Right lobe of liver (tissue), 6 donors: Measurements from ENCODE around the gene MDN1. TPM values are rescaled to one million over a fixed set of nuclear protein-coding genes. Genes with fewer than 3 reads are reported as not detected.
"Not testable (repeated sequence)": the region's sequence is repeated elsewhere in the genome, so short reads cannot be mapped to it uniquely, and the experiment has no call there.

Experiments
- ATAC-seq, 4 donors: fragments of 200-7000 bp; cut with Tn5 transposase; one replicate each; pipeline ENCODE4 v1.9.1; 2020; ENCODE audit warnings: mild to moderate bottlenecking in 4 of 4, moderate library complexity in 4 of 4
- DNase-seq, 3 donors: peaks; one replicate each; pipeline ENCODE4 v3.0.0-alpha.2; 2020
- H3K27ac ChIP-seq, 3 donors: fragments of 200-600 bp; one replicate each; pipeline ENCODE4 v1.8.0; 2022
- H3K27me3 ChIP-seq, 2 donors: fragments of 200-600 bp; one replicate each; pipeline ENCODE4 v1.8.0; 2022
- H3K36me3 ChIP-seq, 4 donors: fragments of 200-600 bp; sonication (generic) in 1 of 4; one replicate each; pipeline versions ENCODE4 v1.5.1 to v1.8.0; 2017 to 2022; ENCODE audit warnings: control low read depth in 1 of 4
- H3K4me1 ChIP-seq, 4 donors: fragments of 200-600 bp; sonication (generic) in 1 of 4; one replicate each; pipeline versions ENCODE4 v1.5.1 to v1.8.0; 2017 to 2022; ENCODE audit warnings: control low read depth in 1 of 4
- H3K4me3 ChIP-seq, 3 donors: fragments of 200-600 bp; one replicate each; pipeline ENCODE4 v1.8.0; 2022
- H3K9me3 ChIP-seq, 4 donors: fragments of 200-600 bp; sonication (generic) in 1 of 4; one replicate each; pipeline versions ENCODE4 v1.5.1 to v1.8.0; 2017 to 2022; ENCODE audit warnings: control low read depth in 1 of 4
- CTCF ChIP-seq, 4 donors: fragments of 200-600 bp in 3 of 4; fragments of 450-650 bp in 1 of 4; IDR thresholded peaks; one replicate each; pipeline versions ENCODE4 v1.5.1 to v1.8.0; 2016 to 2022; ENCODE audit warnings: antibody characterized with exemption in 4 of 4, mild to moderate bottlenecking in 2 of 4
- POLR2A ChIP-seq: fragments of 450-650 bp; IDR thresholded peaks from one replicate; pipeline ENCODE4 v1.6.1; 2017; ENCODE audit warnings: antibody characterized with exemption, mild to moderate bottlenecking
- WGBS: methylation state at CpG from one replicate; pipeline ENCODE4 v1.1.6; 2018; ENCODE audit warnings: low coverage, low lambda C conversion rate; ENCODE audit not compliant: insufficient coverage; ENCODE audit errors: missing lambda C conversion rate; 5-methylcytosine and 5-hydroxymethylcytosine counted together
- intact Hi-C, 2 donors: fragments of 100-400 bp; cut with DNase I; formaldehyde crosslinking; loops; one replicate each; pipeline versions ENCODE4 v1.11.2 to v1.14.1; 2022
- total RNA-seq, 6 experiments: library from RNA; depleted of rRNA in 2 of 6; stranded (reverse); fragments of >200 nt in 2 of 6; fragmentation: NEBNext Ultra II Directional in 3 of 6; extraction: Animal tissue kit (Norgen Biotek cat#: 25700) in 3 of 6; gene quantifications; one replicate each; pipeline versions ENCODE4 v1.1.0 to v1.2.4, GENCODE V29; 2016 to 2023
- donor health status: DM: no; HTN: yes; CAD: no.
- donor health status: DM: no; HTN: no; CAD: no.
- donor health status: DM: no; HTN: no; CAD: no.
- donor health status: DM: no; HTN: yes; CAD: no.
- donor health status: DM: no; HTN: yes; CAD: no.

Gene MDN1
- total RNA-seq, 6 experiments from 2014 or later: 13.8 to 49.6 (median 25.5) TPM

GRCh38 chr6:89650579-89650978, 169.0 kb downstream of the MDN1 start:
- intact Hi-C loops: no loop called here
- no peaks in the 10 kb centered on the region for H3K27me3 ChIP-seq
- no peak overlapping the region for H3K27ac ChIP-seq
- TF ChIP-seq POLR2A: no peak
- TF ChIP-seq CTCF (IDR thresholded peaks at IDR 0.05): no peak
- WGBS: 90% methylated on average over 7 of the region's 8 CpGs
- no peak for ATAC-seq
- DNase-seq: no peak
- H3K4me3 ChIP-seq: no peak overlapping the region
- no peaks in the 10 kb centered on the region for H3K4me1 ChIP-seq
- H3K9me3 ChIP-seq: no peaks in the 10 kb centered on the region
- H3K36me3 ChIP-seq: peaks cover 0 to 96% (median 40%) of the 10 kb centered on the region in 4 donors

- H3K27ac ChIP-seq: no peak overlapping the region
- H3K4me3 ChIP-seq: no peak overlapping the region
- H3K9me3 ChIP-seq: no peaks in the 10 kb centered on the region
- H3K4me1 ChIP-seq: no peaks in the 10 kb centered on the region
- no peaks in the 10 kb centered on the region for H3K27me3 ChIP-seq
- DNase-seq: no peak
- TF ChIP-seq POLR2A: no peak
- no peak for TF ChIP-seq CTCF (IDR thresholded peaks at IDR 0.05)
- 100% methylated on average over 1 of the region's 1 CpG for WGBS
- no peak for ATAC-seq
- H3K36me3 ChIP-seq: peaks cover 0 to 96% (median 40%) of the 10 kb centered on the region in 4 donors
- intact Hi-C loops: no loop called here
Measured at GRCh38 chr6:89649682-89650081, 169.9 kb downstream of the MDN1 start.

GRCh38 chr6:89644864-89645263, 174.7 kb downstream of the MDN1 start:
- Histone ChIP-seq H3K4me3 (no peak overlapping the region), H3K4me1 (peaks cover 0 to 8% (median 0%) of the 10 kb centered on the region in 4 donors), H3K9me3 (no peaks in the 10 kb centered on the region), H3K27me3 (no peaks in the 10 kb centered on the region), H3K27ac (no peak overlapping the region), H3K36me3 (peaks cover 0 to 73% (median 27%) of the 10 kb centered on the region in 4 donors)
- intact Hi-C loops: no loop called here
- no peak for ATAC-seq
- no peak for TF ChIP-seq POLR2A
- no peak for TF ChIP-seq CTCF (IDR thresholded peaks at IDR 0.05)
- WGBS: 85% methylated on average over 4 of the region's 4 CpGs
- no peak for DNase-seq

GRCh38 chr6:89643406-89643805, 176.2 kb downstream of the MDN1 start:
- intact Hi-C loops: no loop called here
- peak in 1 of 3 donors; percentile 63 for DNase-seq
- 49% methylated on average over 3 of the region's 3 CpGs for WGBS
- TF ChIP-seq POLR2A: no peak
- TF ChIP-seq CTCF (IDR thresholded peaks at IDR 0.05): no peak
- peaks cover 0 to 60% (median 25%) of the 10 kb centered on the region in 4 donors for H3K36me3 ChIP-seq
- no peaks in the 10 kb centered on the region for H3K9me3 ChIP-seq
- H3K4me1 ChIP-seq: peaks cover 0 to 15% (median 0%) of the 10 kb centered on the region in 4 donors
- no peak overlapping the region for H3K27ac ChIP-seq
- peak; percentile 42 to 68 (median 63) for ATAC-seq
- no peaks in the 10 kb centered on the region for H3K27me3 ChIP-seq
- H3K4me3 ChIP-seq: no peak overlapping the region

GRCh38 chr6:89642956-89643355, 176.6 kb downstream of the MDN1 start:
- intact Hi-C loops: no loop called here
- DNase-seq (no peak), ATAC-seq (no peak)
- TF ChIP-seq POLR2A (no peak), CTCF (IDR thresholded peaks at IDR 0.05) (no peak)
- peaks cover 0 to 15% (median 1%) of the 10 kb centered on the region in 4 donors for H3K4me1 ChIP-seq
- no peak overlapping the region for H3K4me3 ChIP-seq
- 78% methylated on average over 3 of the region's 3 CpGs for WGBS
- H3K27me3 ChIP-seq: no peaks in the 10 kb centered on the region
- H3K27ac ChIP-seq: no peak overlapping the region
- no peaks in the 10 kb centered on the region for H3K9me3 ChIP-seq
- peaks cover 0 to 55% (median 23%) of the 10 kb centered on the region in 4 donors for H3K36me3 ChIP-seq

GRCh38 chr6:89641581-89641980, 178.0 kb downstream of the MDN1 start:
- peaks cover 0 to 41% (median 16%) of the 10 kb centered on the region in 4 donors for H3K36me3 ChIP-seq
- intact Hi-C loops, ATAC-seq: not testable (repeated sequence)

More at GRCh38 chr6:89641581-89641980, 178.0 kb downstream of the MDN1 start:
- H3K27me3 ChIP-seq, H3K4me3 ChIP-seq, H3K9me3 ChIP-seq, H3K27ac ChIP-seq, DNase-seq: not testable (repeated sequence)
- 89% methylated on average over 1 of the region's 3 CpGs for WGBS
- peaks cover 0 to 23% (median 5%) of the 10 kb centered on the region in 4 donors for H3K4me1 ChIP-seq
